SU-DHL-6 (cell line): Measurements from ENCODE around the gene TMEM164.

Experiments used
- CTCF ChIP-seq: fragments of 200-600 bp; sonication (generic); IDR thresholded peaks from one replicate; pipeline ENCODE4 v1.5.1; 2017; ENCODE audit warnings: antibody characterized with exemption, mild to moderate bottlenecking, low read length, moderate library complexity; ENCODE audit not compliant: insufficient read depth, poor library complexity, severe bottlenecking
- EZH2phosphoT487 ChIP-seq: fragments of 200-600 bp; sonication (generic), shearing (Covaris generic); conservative IDR thresholded peaks from 2 replicates; pipeline ENCODE4 v1.6.1; 2018; ENCODE audit warnings: mild to moderate bottlenecking, antibody characterized with exemption, low read length, moderate library complexity, mixed read lengths

- TF ChIP-seq CTCF (no peak), EZH2phosphoT487 (no peak)
Observed at GRCh38 chrX:110062919-110063318, 60.0 kb downstream of the TMEM164 start.
